GM18526 (cell line): ENCODE data around the gene INPP5A.

Experiments
- POLR2A ChIP-seq: IDR thresholded peaks from 3 replicates; pipeline ENCODE4 v1.6.1; 2011; ENCODE audit not compliant: insufficient read length; ENCODE audit errors: extremely low read depth

INPP5A gene

DNA sequence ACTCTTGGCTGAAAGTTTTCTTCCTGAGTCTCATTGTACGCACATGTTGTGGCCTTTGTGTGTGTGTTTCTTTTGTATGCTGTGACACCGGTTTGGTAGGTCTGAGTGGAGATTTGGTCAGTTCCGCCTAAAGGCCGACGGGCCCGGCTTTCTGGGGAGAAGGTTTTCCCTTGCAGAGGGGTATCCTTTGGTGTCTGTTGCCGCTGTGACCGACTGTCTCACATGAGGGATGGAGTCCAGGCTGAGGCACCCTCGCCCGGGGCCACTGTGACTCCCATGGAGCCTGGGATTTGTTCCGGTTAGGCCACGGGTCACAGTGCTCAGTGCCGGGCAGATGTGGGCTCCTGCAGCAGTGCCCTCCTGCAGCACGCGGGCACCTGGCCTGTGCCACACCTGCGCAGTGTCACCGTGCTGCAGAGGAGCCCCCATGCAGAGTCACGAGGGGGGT lies 19.4 kb downstream of the INPP5A start:
- no peak for TF ChIP-seq POLR2A

DNA sequence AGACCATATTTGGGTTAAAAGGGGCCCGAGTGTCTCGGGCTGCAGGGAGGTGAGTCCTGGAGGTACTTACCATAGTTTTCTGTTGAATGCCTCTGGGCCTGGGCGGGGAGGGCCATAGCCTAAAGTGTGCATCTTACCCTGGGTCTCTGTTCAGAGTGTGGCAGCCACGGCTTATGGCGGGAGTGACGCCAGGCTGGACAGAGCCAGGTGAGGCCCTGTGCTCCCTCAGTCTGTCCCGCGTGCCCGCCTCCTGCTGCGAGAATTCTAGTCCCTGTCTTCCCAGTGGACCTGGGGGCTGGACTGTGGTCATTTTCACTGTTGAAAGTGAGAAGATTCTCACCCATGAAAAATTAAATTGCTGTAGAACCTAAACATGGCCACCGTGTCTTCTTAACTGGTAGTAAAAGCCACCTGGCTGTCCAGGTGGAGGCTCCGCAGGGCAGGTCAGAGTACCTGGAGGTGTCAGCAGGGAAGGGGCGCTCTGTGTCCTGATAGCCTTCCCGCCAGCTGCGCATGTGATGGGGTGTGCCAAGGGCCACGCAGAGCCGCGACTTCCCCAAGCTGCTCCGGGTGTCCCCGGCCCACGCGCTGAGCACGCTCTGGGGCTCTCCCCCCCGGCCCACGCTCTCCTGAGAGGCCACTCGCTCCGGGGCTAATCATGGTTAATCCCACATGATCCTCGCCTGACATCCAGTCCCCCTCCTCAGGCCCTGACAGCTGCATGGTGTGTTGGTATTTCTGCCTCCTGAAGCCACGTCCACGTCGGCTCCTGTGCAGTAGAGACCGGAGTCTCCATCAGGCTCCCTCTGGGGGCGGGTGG lies 20.3 kb downstream of the INPP5A start:
- no peak for TF ChIP-seq POLR2A

DNA sequence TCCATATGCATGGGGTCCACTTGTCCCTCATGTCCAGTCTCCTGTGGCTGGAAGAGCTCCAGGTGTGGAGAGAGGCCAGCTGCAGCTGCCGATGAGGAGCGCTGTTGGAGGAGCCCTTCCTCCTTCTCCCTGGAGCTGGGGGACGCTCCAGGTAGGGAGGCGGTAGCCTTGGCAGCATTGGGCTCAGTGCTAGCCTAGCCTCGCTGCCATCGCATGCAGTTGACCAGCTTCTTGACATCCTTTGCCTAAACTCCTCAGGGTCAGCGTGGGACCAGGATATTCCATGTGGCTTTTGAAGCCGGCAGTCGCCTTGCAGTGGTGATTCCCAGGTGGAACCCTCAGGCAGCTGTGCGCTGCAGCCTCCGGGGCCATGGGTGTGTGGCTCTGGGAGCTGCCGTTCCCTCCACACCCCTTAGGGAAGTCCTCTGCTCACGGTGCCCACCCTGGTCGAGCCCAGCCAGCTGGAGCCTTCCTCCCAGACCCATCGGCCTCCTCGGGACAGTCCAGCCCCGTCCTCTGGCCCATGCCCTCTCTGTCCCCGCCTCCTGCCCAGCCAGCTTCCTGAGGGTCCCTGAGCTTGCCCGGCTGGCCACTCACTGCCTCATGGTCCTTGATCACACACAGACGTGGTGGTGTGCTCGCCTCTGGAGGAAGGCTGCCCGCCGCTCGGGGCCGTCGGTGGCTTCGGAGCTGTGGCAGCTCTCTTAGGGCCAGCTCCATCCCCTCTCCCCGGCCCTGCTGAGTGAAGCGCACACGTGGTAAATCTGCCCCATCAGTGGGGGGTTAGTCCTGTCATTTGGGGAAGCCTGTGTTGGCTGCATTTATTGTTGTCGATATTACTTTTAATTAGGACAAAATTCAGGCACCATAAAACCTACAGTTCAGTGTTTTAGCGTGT lies 21.2 kb downstream of the INPP5A start:
- TF ChIP-seq POLR2A = no peak

DNA sequence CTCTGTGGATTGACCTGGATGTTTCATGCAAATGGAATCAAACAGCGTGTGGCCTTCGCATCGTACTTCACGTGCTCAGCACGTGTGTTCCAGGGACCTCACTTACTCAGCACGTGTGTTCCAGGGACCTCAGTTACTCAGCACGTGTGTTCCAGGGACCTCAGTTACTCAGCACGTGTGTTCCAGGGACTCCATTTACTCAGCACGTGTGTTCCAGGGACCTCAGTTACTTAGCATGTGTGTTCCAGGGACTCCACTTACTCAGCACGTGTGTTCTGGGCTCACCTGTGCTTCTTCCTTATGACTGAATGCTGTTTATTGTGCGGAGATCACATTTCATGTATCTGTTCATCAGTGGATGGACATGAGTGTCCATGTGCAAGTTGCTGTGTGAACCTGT lies 22.0 kb downstream of the INPP5A start:
- TF ChIP-seq POLR2A = no peak

DNA sequence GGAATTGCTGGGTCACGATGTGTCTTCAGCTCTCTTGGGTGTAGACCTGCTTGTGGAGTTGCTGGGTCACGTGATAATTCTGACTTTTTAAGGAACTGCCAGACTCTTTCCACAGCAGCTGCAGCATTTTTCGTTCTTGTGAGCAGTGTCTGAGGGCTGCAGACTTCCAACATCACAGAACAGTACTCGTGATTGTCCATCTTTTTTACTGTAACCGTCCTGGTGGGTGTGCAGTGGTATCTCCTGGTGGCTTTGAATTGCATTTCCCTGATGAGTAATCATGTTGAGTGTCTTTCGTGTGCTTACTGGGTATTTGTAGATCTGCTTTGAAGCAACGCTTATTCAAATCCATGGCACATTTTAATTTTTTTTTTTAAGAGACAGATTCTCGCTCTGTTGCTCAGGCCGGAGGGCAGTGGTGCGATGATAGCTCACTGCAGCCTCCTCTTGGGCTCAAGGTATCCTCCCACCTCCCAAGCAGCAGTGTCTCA lies 22.7 kb downstream of the INPP5A start:
- no peak for TF ChIP-seq POLR2A

DNA sequence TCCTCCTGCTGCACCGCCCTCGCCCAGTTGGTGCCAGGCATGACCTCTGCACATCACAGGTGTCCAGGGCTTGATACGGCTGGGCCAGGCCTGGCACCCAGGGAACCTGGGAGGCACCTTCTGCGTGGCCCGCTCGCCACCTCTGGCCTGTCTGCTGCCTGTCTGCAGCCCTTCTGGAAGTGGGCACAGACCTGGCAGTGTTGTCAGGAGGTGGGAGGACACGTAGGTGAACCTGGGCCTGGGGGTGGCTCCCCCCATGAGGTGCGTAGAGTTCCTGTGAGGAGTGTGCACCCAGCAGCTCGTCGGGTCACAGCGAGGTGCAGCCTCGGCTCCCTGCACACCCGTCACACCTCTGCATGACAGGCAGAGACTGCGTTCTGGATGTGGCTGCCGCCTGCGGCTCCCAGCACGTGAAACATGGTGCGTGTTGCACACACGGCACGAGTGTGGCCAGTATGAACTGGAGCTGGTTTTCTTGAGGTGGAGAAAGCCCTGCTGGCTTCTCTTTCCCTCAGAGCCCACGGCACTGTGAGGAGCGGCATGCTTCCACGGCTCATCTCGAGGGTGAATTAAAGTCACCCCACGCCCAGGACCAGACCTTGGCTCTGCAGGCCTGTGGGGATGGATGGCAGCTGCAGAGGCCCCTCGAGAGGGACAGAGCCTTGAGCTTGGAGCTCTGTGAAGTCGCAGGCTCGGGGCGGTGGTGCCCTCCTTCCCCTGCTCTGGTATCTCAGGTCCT lies 24.8 kb downstream of the INPP5A start:
- TF ChIP-seq POLR2A = no peak

DNA sequence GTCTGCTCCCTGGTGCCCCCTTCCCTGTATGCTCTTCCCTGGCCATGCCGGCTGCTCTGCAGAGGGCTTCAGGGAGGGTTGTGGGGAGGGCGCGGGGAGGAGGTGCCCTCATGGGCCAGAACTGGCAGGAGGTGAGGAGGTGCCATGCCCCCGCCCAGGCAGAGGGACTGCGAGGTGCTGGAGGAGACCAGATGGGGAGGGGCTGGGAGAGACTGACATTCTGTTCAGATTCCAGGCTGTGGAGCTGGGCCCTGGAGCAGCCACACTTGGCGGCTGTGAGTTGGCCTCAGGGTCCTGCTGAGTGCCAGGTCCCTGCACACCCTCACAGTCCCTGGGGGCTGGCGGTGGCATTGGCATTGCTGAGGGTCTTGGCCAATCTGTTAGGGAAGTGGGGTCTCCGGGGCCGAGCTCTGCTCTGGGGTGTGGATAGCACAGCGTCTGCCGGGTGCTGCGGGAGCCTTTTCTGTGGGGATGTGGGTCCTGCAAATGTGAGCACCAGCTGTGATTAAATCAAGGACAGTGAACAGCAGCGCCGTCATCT lies 25.4 kb downstream of the INPP5A start:
- TF ChIP-seq POLR2A = no peak

DNA sequence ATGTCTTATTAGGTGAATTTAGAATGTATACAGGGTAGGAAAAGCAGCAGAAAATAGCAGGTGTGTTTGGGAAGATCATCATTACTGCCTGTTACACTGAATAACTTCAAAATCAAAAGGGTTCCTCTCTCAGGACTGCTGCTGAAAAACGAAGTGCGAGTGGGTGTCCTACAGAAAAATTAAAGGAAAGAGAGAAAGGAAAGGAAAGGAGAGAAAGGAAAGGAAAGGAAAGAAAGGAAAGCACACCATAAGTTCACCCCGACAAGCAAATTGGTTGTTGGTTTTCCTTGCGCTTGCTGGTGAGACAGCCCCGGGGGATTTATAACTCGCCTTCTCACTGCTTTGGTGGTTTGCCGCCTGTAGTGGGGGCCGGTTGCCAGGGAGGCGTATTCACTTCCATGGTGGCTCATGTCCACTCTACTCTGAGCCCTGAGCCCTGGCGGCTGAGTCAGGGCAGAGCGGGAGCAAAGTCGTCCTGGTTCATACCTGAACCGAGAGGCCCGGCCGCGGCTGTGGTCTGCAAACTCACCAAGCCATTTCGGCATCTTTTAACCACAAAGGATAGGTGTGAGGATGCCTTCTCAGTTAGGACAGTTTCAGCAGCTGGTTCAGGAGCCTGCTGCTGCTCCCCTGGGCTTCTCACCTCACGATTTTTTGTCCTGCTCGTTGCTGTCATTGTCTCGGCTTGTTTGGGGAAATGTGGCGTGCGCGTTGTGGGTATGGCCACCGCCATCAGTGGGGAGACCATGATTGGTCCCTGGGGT lies 26.1 kb downstream of the INPP5A start:
- TF ChIP-seq POLR2A = no peak

DNA sequence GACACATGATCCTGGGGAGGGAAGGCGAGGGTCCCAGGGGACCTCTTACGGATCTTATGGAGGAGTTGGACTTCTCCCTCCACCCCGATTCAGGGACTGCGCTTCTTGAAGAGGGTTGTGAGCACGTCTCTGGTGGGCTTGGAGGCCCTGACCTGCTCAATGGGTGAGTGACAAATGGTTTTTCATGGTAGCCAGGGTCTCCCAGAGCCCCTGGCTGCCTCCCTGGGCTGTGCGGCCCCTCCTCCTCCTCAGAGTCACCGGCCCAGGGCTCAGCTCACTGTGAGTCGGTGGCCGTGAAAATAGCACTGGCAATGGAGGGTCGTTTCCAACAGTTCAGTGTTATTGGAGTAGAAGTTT lies 26.6 kb downstream of the INPP5A start:
- TF ChIP-seq POLR2A = no peak

DNA sequence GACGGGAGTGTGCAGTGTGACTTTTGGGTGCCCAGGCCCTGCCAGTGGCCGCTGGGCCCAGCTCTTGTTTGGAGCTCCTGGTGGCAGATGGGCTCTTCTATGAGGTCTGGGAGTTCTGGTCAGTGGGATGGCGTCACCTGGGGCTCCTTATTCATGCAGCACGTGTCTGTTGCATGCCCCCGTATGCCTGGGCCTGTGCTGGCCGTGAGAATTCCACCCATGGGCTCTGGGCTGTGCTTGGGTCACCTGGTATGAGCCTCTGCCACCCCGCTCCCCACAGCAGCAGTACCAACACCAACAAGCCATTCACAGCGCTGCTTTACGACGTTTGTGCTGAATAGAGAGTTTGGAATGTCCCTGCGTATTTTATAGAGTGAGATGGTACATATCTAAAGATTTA lies 27.1 kb downstream of the INPP5A start:
- TF ChIP-seq POLR2A = no peak

DNA sequence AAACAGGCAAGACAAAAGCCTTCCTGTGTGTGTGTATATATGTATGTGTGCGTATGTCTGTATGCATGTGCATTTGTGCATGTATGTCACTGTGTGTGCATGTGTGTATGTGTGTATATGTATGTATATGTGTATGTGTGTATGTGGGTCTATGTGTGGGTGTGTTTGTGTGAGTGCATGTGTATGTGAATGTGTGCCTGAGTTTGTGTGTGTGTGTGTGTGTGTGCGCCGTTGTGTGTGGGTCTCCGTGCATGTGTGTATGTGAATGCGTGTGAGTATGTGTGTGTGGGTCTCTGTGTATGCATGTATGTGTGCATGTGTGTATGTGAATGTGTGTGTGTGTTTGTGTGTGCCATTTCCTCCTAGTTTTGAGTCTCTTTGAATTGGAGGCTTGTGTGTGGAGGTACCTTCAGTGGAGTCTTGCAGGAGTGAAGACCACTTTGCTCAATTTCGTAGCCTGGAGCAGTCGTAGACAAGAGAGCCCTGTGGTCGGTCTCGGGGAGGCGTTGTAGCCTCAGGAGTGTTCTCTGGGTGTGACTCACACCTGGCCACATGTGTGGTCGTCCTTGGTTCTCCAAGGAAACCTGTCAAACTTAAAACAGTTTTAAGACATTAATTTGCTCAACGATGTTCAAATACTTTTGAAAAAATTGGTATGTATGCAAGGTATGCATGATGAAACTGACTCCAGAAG lies 28.1 kb downstream of the INPP5A start:
- no peak for TF ChIP-seq POLR2A

DNA sequence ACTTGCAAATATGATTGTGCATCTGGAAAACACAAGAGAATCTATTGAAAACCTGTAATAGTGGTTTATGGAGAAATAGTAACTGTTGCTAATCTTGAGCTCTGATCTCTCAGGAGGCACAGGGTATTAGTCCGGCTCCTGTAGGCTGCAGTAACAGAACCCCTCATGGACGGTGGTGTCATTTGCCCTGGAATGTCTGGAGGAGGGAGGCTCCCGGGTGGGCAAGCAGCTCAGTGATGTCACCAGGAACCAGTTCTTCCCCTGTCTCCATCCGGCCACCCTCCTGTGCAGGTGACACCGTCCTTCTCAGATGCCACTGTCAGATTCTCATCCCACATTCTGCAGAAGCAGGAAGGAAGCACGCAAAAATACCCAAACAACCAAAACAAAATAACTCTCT lies 29.3 kb downstream of the INPP5A start:
- TF ChIP-seq POLR2A = no peak

DNA sequence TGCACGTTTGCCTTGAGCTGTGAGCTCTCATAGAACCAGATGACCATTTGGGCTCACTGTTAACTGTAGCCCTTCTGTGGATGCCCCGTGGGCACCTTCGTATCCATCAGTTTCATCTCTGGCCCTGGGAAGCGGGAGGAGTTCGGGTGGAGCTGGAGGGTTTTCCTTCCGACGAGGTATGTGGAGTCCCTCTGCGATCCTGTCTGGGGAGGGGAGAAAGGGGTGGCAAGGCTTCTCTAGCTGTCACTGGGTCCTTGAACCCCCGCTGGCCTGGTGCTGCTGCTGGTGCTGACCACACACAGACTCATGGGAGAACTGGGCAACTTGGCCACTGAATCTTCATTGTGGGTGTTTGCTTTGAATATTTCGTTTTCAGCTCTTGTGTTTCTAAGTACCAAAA lies 32.7 kb downstream of the INPP5A start:
- TF ChIP-seq POLR2A = no peak
